K562 (cell line): Measurements from ENCODE around the gene TRRAP. TPM values are rescaled to one million over a fixed set of nuclear protein-coding genes. Genes with fewer than 3 reads are reported as not detected.

Source experiments
- ATAC-seq: fragments of 200-7000 bp; cut with Tn5 transposase; 3 replicates; pipeline ENCODE4 v1.9.1; 2020; ENCODE audit warnings: moderate library complexity
- BruUV-seq: library from RNA; stranded (reverse); fragments of 400-500 nt; replicated peaks from 2 replicates; lab custom pipeline; 2021; lab: Mats Ljungman, UMichigan
- CTCF ChIA-PET: fragments of 300-600 bp; formaldehyde crosslinking; extraction: SDS; loops from one replicate; lab custom pipeline; 2021; ENCODE audit warnings: low intra/inter-chr PET ratio; lab: Yijun Ruan, JAX
- POLR2A ChIA-PET: fragments of 300-600, 350-650 bp; sonication (Branson Sonifier 250); formaldehyde crosslinking; extraction: SDS; loops from one replicate; lab custom pipeline; 2021; ENCODE audit warnings: antibody characterized with exemption, inconsistent platforms; lab: Yijun Ruan, JAX
- DNase-seq, 4 experiments: peaks; one replicate each; pipeline versions ENCODE4 v3.0.0 to v3.0.0-alpha.2; 2011 to 2018; ENCODE audit warnings: low spot score in 3 of 4, mixed read lengths in 3 of 4; ENCODE audit errors: extremely low read depth in 1 of 4
- FAIRE-seq: peaks from 2 replicates; lab custom pipeline; 2011; peaks lifted over from hg19 to GRCh38; lab: Jason Lieb, UNC
- H2AFZ ChIP-seq: 2 replicates; pipeline ENCODE4 v1.6.0; 2011; ENCODE audit warnings: low read depth, low read length, control low read depth, inconsistent platforms
- H3K27ac ChIP-seq: fragments of 200-600 bp; 3 replicates; pipeline ENCODE4 v1.8.0; 2011; ENCODE audit warnings: low read depth, mild to moderate bottlenecking, control low read depth, inconsistent platforms, low read length, moderate library complexity, mixed read lengths; ENCODE audit errors: extremely low read depth
- H3K27me3 ChIP-seq, 2 experiments: fragments of 300-600 bp in 1 of 2; 2 replicates in 1 of 2; 3 replicates in 1 of 2; pipeline versions ENCODE4 v1.6.0 to v1.8.0; 2011; ENCODE audit warnings: inconsistent platforms in 2 of 2, low read length in 2 of 2, mild to moderate bottlenecking in 1 of 2, mixed read lengths in 1 of 2, moderate library complexity in 1 of 2; ENCODE audit not compliant: control insufficient read depth in 2 of 2, insufficient read depth in 2 of 2
- H3K36me3 ChIP-seq: fragments of 300-600 bp; 3 replicates; pipeline ENCODE4 v1.8.0; 2011; ENCODE audit warnings: mild to moderate bottlenecking, low read length, inconsistent platforms; ENCODE audit not compliant: control insufficient read depth, insufficient read depth
- H3K4me1 ChIP-seq, 2 experiments: fragments of 200-600 bp in 1 of 2; replicated peaks in 1 of 2; 2 replicates in 1 of 2; 3 replicates in 1 of 2; pipeline versions ENCODE4 v1.5.1 to v1.8.0; 2011; ENCODE audit warnings: inconsistent platforms in 2 of 2, low read length in 2 of 2, mild to moderate bottlenecking in 1 of 2, mixed read lengths in 1 of 2, moderate library complexity in 1 of 2; ENCODE audit not compliant: control insufficient read depth in 2 of 2, insufficient read depth in 2 of 2
- H3K4me2 ChIP-seq: 2 replicates; pipeline ENCODE4 v1.6.1; 2011; ENCODE audit warnings: low read length, control low read depth, inconsistent platforms, mixed read lengths; ENCODE audit not compliant: insufficient read depth
- H3K4me3 ChIP-seq: fragments of 200-600 bp; sonication (generic), shearing (Covaris generic); 2 replicates; pipeline ENCODE4 v1.5.1; 2016; ENCODE audit warnings: control low read depth, inconsistent platforms
- H3K79me2 ChIP-seq: fragments of 200-600 bp; 3 replicates; pipeline ENCODE4 v1.8.0; 2011; ENCODE audit warnings: low read length, inconsistent platforms; ENCODE audit not compliant: control insufficient read depth, insufficient read depth
- H3K9ac ChIP-seq, 2 experiments: 2 replicates each; pipeline versions ENCODE4 v1.6.0 to v1.6.1; 2011; ENCODE audit warnings: low read depth in 2 of 2, low read length in 2 of 2, control low read depth in 1 of 2, inconsistent platforms in 1 of 2, mild to moderate bottlenecking in 1 of 2, mixed read lengths in 1 of 2; ENCODE audit not compliant: insufficient read depth in 1 of 2
- H3K9me1 ChIP-seq: one replicate; pipeline ENCODE4 v1.6.0; 2011; ENCODE audit warnings: inconsistent platforms, mild to moderate bottlenecking, low read length, moderate library complexity; ENCODE audit not compliant: control insufficient read depth, insufficient read depth
- H3K9me3 ChIP-seq: replicated peaks from 2 replicates; pipeline ENCODE4 v1.5.1; 2011; ENCODE audit warnings: low read depth, low read length, inconsistent platforms; ENCODE audit not compliant: control insufficient read depth, insufficient read depth
- H4K20me1 ChIP-seq: replicated peaks from 2 replicates; pipeline ENCODE4 v1.6.1; 2011; ENCODE audit warnings: low read length, inconsistent platforms, mixed read lengths; ENCODE audit not compliant: control insufficient read depth, insufficient read depth
- ASH1L ChIP-seq: fragments of 450-650 bp; IDR thresholded peaks from 2 replicates; pipeline ENCODE4 v1.6.1; 2018; ENCODE audit warnings: borderline replicate concordance, mild to moderate bottlenecking, low read depth; ENCODE audit not compliant: partially characterized antibody
- HDGF ChIP-seq: fragments of 450-650 bp; IDR thresholded peaks from 2 replicates; pipeline ENCODE4 v1.6.1; 2016
- MLX ChIP-seq, 2 experiments: fragments of 450-650 bp in 1 of 2; sonication (generic) in 1 of 2; formaldehyde crosslinking; conservative IDR thresholded peaks; 2 replicates each; pipeline versions ENCODE4 v1.4.0 to v1.8.1; 2020 to 2022; ENCODE audit warnings: mild to moderate bottlenecking in 1 of 2, missing genetic modification reagents in 1 of 2
- MTA3 ChIP-seq: fragments of 450-650 bp; formaldehyde crosslinking; IDR thresholded peaks from 2 replicates; pipeline ENCODE4 v1.6.1; 2017; ENCODE audit warnings: mild to moderate bottlenecking, borderline replicate concordance
- POLR2AphosphoS5 ChIP-seq: IDR thresholded peaks from 2 replicates; pipeline ENCODE4 v1.6.1; 2011; ENCODE audit warnings: mild to moderate bottlenecking, low read depth, low read length, moderate library complexity; ENCODE audit not compliant: control insufficient read depth, insufficient read depth
- RFX1 ChIP-seq: fragments of 450-650 bp; IDR thresholded peaks from 2 replicates; pipeline ENCODE4 v1.6.1; 2016; ENCODE audit warnings: mild to moderate bottlenecking, moderate library complexity
- TCF15 ChIP-seq: fragments of 250-450 bp; sonication (Bioruptor Pico); IDR thresholded peaks from 2 replicates; pipeline ENCODE4 v1.8.0; 2022; ENCODE audit warnings: moderate library complexity, mild to moderate bottlenecking, inconsistent platforms
- ZFX ChIP-seq: sonication (generic); formaldehyde crosslinking; IDR thresholded peaks from 2 replicates; pipeline ENCODE4 v1.8.0; 2022; ENCODE audit warnings: mild to moderate bottlenecking, missing genetic modification reagents, moderate library complexity
- ZNF41 ChIP-seq: fragments of 250-450 bp; sonication (Bioruptor Pico); conservative IDR thresholded peaks from 2 replicates; pipeline ENCODE4 v1.4.0; 2020; ENCODE audit warnings: mild to moderate bottlenecking
- ZNF778 ChIP-seq: fragments of 450-650 bp; formaldehyde crosslinking; IDR thresholded peaks from 2 replicates; pipeline ENCODE4 v1.4.0; 2020; ENCODE audit warnings: mild to moderate bottlenecking, moderate library complexity
- WGBS: fragments of 100-300 bp; shearing (Covaris generic); methylation state at CpG from one replicate; pipeline ENCODE4 v1.1.6; 2016; ENCODE audit warnings: low coverage, mixed read lengths; ENCODE audit not compliant: insufficient coverage; ENCODE audit errors: missing lambda C conversion rate; 5-methylcytosine and 5-hydroxymethylcytosine counted together
- in situ Hi-C: fragments of 300-500 bp; cut with MboI; formaldehyde crosslinking; loops from 4 replicates; pipeline ENCODE4 v1.15.0; 2018; ENCODE audit warnings: inconsistent platforms, mixed read lengths
- intact Hi-C: fragments of 100-400 bp; cut with micrococcal nuclease; formaldehyde crosslinking; loops from 2 replicates; pipeline ENCODE4 v1.14.2; 2022
- polyA plus RNA-seq, 8 experiments: library from polyadenylated mRNA; depleted of rRNA in 4 of 8; stranded (reverse) in 5 of 8; unstranded in 3 of 8; fragments of >200 nt; fragmentation: Nextera tagmentation in 2 of 8; fragmentation: Illumina TruSeq in 1 of 8; extraction: Ambion mirVana in 2 of 8; extraction: Trizol in 1 of 8; gene quantifications; 2 replicates each; pipeline versions ENCODE4 v1.2.1 to v1.2.3, GENCODE V29; 2011 to 2014; ENCODE audit warnings: inconsistent platforms in 1 of 8, missing spikeins in 1 of 8
- total RNA-seq, 7 experiments: library from RNA; depleted of rRNA in 6 of 7; stranded (reverse); fragments of >200 nt in 6 of 7; fragmentation: Illumina TruSeq in 2 of 7; extraction: Trizol in 2 of 7; gene quantifications; 2 replicates each; pipeline versions ENCODE4 v1.2.1 to v1.2.3, GENCODE V29; 2011 to 2021; ENCODE audit warnings: low replicate concordance in 1 of 7

Gene TRRAP
- total and polyA plus RNA-seq, 9 of the 15 experiments (the other 6 are each of a cell fraction or from before 2014, with no cell fraction given): 1.3 to 47.2 (median 9.7) TPM

GRCh38 chr7:99004216-99004615, 125.9 kb downstream of the TRRAP start:
- WGBS: 94% methylated on average over 8 of the region's 8 CpGs
- no peak for ATAC-seq
- Histone ChIP-seq H3K36me3 (peaks cover 88% of the 10 kb centered on the region), H2AFZ (no peak overlapping the region), H3K9me1 (no peaks in the 10 kb centered on the region), H4K20me1 (no peaks in the 10 kb centered on the region), H3K79me2 (no peaks in the 10 kb centered on the region), H3K27me3 (no peaks in the 10 kb centered on the region), H3K4me1 (peaks cover 0 to 3% of the 10 kb centered on the region in 2 experiments; a peak in 1 of 5 replicates), H3K4me2 (no peak overlapping the region), H3K9ac (no peak overlapping the region), H3K9me3 (no peaks in the 10 kb centered on the region), H3K4me3 (no peak overlapping the region)
- FAIRE-seq: no peak
- intact Hi-C loops (no loop called here), in situ Hi-C loops (no loop called here)
- no TSS peak for BruUV-seq
- POLR2A ChIA-PET: interaction anchor here (0.5 to 0.7 kb wide), 2 partner anchors 15 to 237 kb away, joined by 3 read pairs; no protein-coding TSS in a partner anchor
- DNase-seq: no peak
- CTCF ChIA-PET: no interaction called here
- TF ChIP-seq RFX1: no peak
- TF ChIP-seq, all 486 proteins: peak for 0
- no peak overlapping the region for H3K27ac ChIP-seq

- no peak for DNase-seq
- Histone ChIP-seq H3K79me2 (no peaks in the 10 kb centered on the region), H4K20me1 (no peaks in the 10 kb centered on the region), H3K9me3 (no peaks in the 10 kb centered on the region), H2AFZ (no peak overlapping the region), H3K4me2 (no peak overlapping the region), H3K36me3 (peaks cover 85% of the 10 kb centered on the region), H3K27me3 (no peaks in the 10 kb centered on the region), H3K4me1 (peaks cover 0 to 3% of the 10 kb centered on the region in 2 experiments; a peak in 1 of 5 replicates), H3K9ac (no peak overlapping the region), H3K4me3 (no peak overlapping the region), H3K9me1 (no peaks in the 10 kb centered on the region), H3K27ac (no peak overlapping the region)
- in situ Hi-C loops (no loop called here), intact Hi-C loops (no loop called here)
- FAIRE-seq: no peak
- 96% methylated on average over 26 of the region's 26 CpGs for WGBS
- no TSS peak for BruUV-seq
- POLR2A ChIA-PET: interaction anchor here (0.5 kb wide), 1 partner anchor 236 kb away, joined by 3 read pairs; no protein-coding TSS in a partner anchor
- CTCF ChIA-PET: no interaction called here
- no peak for ATAC-seq
- TF ChIP-seq MTA3 (no peak), ZNF778 (CRISPR knock-in tag) (no peak), ZNF41 (no peak), TCF15 (CRISPR knock-in tag) (no peak), MLX (CRISPR knock-in tag; conservative IDR thresholded peaks at IDR 0.05) (no peak), HDGF (no peak), ZFX (CRISPR knock-in tag) (no peak), ASH1L (no peak), POLR2AphosphoS5 (no peak)
These were observed 126.6 kb downstream of the TRRAP start for GRCh38 chr7:99004781-99005500.
